ENCODE measurements around the gene COL12A1.
"Not testable (repeated sequence)": the region's sequence is repeated elsewhere in the genome, so short reads cannot be mapped to it uniquely, and the experiment has no call there.

The COL12A1 gene

DNA sequence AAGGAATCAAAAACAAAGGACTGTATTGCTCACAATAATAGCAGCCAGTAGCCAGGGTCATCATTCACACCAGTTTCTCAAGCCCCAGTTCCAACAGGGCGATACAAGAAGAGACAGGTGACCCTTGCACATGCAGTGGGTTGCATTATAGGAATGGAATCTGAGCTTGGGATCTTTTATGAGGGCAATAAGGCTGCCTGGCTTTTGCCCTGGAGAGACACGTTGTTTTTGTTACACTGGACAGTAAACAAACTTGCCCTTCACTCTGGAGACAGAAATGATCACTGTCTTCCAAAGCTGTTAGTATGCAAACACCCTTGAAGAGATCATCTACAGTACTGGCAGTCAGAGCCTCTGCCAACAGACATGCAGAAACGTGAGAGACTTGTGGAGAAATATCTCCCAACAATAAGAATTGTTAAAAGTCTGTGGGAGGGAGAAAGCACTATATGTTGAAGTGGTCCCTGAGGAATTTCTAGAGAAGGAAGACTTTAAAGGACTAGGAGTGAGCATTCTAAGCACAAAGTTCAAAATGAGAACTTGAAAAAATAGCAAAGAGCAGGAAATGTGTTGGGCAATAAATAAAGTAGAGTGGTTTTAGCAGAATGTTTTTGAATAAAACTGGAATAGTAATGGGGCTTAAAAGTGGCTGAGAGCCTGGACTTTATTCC, 6.2 kb upstream of the COL12A1 start:
- DNase-seq, result no peak

- DNase-seq, result peak; percentile 71
Measured at GRCh38 chr6:75210885-75211739, 5.3 kb upstream of the COL12A1 start.

- DNase-seq, result no peak
Measured at GRCh38 chr6:75209184-75209723, 3.4 kb upstream of the COL12A1 start.

- DNase-seq, result peak; percentile 28
Measured at GRCh38 chr6:75208298-75209183, 2.7 kb upstream of the COL12A1 start.

- DNase-seq, result no peak
Measured at GRCh38 chr6:75206576-75207342, 906 bp upstream of the COL12A1 start.

DNA sequence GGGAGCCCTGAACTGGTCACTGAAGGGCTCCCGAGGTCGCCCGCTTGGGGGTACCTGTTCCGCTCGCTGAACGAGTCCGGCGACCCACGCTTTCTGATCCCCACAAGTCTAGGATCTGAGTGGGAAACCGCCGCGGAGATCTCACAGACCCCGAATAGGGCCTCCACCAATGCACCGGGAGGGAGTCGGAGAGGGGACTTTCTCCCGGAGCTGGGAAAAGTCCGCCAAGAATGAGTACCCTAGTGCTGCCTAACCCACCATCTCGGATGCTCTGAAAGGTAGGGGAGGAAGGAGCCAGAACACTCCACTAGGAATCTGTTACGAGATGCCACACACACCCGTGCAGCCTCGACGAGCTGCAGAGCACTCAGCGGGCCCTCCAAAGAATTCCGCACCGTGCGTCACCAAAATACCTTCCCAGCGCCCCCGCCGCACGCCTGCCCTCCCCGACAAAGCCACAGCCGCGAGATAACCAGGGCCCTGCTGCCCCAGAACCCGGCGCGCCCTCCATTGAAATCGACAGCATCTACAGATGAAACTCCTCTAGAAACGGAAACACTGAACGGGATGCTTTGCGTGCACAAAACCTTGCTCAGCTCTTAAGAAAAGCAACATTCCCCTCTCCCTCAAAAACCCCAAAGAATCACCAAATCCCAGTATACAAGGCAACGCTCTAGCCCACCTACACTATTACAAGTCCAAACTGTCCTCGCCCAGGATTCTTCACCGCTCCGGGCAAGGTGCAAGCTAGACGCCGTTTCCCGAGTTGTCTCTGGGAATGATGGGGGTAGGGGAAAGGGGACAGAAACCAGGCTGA, 686 bp downstream of the COL12A1 start:
- peak; percentile 57 for DNase-seq

- peak; percentile 33 for DNase-seq
Measured at GRCh38 chr6:75204217-75204958, 1.5 kb downstream of the COL12A1 start.

DNA sequence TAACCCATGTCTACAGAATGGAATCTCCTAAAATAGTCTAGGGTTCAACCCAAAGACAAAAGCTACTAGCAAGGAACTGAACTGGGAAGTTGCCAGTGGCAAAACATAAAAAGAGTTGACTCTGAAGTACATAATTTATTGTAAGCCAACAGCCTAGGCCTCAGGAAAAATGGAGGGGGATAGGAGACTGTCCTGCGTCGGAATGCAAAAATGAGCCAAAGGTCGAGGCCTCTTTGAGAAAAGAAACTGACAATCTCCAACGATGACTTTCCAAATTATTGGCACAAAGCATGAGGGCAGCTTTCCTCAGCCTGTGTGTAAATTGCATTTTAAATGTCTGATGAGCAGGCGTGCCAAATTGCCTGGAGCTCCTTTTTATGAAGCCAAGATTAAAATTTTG, 2.1 kb downstream of the COL12A1 start:
- no peak for DNase-seq

DNA sequence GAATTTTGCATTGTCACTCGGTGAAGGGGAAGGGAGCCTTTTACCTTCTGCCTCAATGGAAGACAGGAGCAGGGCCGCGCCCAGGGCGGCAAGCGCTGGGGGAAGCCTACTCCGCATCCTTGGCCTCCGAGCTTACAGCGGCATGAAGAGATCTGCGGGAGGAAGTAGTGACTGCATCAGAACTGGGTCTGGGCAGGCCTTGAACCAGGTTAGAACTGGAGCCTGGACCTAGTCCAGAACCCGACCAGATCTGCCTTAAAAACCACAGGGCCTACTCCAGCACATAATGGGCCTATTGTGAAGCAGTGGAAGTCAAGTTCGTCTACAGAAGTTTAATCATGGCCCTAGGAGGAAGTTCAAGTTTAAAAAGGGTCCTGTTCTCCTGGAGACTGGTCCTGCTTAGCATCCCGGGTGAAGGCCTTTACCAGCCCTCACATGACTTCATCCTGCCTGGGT, 3.1 kb downstream of the COL12A1 start:
- DNase-seq, result no peak

DNA sequence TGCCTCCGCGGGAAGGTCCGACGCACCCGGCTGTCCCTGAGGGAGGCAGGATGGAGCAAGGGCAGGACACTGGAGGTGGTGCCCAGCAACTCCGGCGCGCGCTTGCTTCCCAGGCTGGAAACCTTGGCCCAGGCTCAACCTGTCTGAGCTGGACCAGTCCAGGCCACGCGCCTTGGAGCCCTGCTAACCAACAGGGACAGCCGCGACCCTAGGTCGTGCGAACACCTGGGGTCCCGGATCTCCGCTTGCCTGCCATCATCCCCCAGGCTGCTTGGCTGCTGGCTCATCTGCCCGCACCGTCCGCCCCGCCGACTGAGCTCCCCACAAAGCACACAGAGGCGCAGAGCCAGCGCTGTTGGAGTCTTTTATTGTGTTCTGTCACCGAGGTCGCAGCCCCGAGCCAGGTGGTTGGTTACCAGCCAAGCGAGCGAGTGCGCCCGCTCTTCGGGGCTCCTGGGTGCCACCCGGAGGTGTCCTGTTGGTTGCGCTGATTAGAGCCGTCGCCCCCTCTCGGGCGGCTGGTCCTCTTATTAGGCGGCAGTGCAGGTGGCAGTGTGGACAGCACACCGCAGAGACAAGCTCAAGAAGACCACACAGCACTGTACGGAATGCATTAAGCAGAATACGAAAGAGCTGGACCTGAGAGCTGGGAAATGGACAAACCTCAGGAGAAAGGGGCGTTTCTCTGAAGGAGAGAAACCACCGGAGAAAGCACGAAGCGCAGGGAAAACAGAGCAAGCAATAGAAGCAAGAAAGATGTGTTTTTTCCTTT, 3.8 kb downstream of the COL12A1 start:
- DNase-seq, result no peak

DNA sequence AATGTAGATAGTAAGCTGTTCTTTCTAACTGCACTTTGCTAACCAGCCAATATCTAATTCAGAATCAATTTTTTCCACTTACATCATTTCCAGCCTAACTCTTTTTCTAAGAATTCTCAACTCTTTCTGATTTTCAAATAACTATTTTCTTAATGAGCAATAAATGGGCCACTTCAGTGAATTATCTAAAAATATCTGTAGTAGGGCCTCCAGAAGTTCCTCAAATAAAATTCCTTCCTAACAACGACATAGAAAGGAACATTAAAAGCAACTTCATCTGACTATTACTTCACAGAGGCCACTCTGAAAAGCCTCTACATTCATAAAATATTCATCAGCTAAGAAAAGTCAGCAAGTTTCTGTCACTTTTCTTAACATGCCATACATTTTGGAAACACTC, 4.8 kb downstream of the COL12A1 start:
- DNase-seq, result no peak

DNA sequence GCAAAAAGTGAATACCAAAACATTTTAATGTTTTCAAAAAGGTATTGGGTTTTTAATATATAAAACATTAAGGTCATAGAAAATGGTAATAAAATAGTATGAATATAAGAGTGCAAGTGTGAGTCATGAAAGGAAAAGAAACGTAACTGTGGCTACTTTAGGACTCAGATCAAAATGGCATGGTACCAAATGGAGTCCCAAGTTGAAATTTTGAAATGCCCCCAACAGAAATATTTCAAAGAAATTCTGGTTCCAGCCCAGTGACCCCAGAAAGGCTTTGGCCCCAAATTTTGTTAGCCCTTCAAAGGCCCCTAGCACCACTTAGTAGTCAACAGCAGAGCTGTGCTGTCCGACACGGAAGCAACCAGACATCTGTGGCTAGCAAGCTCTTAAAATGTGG, 6.0 kb downstream of the COL12A1 start:
- no peak for DNase-seq

DNA sequence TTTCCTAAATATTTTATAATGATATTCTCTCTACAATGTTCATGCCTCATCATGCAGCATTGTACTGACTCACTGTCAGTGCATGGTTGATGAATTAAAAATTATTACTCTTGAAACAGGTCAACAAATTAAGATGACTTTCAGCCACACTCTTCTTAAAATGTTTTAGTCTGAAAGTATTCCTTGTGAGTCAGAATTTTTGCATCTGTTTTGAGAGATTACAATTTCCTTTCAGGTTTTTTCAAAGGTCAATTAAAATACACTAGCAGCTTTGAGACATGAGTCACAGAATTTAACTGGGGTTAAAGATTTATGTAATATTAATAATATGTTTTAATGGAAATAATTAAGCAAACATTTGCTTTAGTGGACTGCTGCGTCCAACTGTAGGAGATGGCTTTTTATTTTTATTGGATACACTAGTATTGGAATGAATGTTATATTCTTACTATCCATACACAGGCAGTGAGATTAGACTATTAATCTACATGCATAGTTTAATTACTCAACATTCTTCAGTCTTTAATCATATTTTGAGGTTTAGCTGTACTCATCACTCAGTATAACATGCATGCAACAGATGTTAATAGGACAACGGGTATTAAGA, 9.7 kb downstream of the COL12A1 start:
- DNase-seq, result no peak

DNA sequence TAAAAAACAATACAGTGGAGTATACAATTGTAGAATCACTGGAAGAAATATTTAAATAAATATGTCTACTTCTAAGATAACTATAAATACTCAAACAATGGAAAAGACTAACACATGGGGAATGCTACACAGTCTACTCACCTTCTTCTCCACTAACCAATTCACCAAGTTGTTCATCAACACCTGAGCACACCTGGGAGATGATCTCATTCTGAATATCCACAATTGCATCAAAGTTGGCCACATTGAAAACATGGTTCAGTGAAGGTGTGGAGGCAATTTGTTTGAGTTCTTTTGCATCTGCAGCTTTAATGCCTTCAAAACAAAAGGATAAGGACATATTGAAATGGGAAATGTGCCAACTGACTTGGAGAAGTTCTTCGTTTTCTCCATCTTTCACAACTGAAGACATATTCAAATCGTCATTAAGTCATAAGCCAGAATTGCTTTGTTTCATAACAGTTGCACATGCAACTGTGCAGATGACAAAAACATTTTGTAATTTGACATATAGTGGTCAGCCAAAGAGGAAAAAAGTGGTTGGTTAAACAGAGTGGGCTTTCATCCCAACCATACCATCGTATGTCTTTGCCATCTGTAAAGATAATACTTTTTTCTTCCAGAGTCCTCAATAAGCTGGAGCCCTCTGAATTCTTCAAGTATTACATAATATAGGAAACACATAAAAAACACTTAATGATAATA, 17.5 kb downstream of the COL12A1 start:
- DNase-seq, result no peak

DNA sequence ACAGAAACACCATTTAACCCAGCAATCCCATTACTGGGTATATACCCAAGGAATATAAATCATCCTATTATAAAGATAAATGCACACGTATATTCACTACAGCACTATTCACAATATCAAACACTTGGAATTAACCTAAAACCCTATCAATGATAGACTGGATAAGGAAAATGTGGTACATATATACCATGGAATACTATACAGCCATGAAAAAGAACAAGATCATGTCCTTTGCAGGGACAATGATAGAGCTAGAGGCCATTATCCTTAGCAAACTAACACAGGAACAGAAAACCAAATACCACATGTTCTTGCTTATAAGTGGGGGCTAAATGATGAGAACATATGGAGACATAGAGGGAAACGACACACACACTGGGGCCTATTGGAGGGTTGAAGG, 19.3 kb downstream of the COL12A1 start:
- not testable (repeated sequence) for DNase-seq

- no peak for DNase-seq
Measured at GRCh38 chr6:75183099-75183541, 22.7 kb downstream of the COL12A1 start.

GRCh38 chr6:75180864-75181263, 25.0 kb downstream of the COL12A1 start:
- DNase-seq, result no peak

DNA sequence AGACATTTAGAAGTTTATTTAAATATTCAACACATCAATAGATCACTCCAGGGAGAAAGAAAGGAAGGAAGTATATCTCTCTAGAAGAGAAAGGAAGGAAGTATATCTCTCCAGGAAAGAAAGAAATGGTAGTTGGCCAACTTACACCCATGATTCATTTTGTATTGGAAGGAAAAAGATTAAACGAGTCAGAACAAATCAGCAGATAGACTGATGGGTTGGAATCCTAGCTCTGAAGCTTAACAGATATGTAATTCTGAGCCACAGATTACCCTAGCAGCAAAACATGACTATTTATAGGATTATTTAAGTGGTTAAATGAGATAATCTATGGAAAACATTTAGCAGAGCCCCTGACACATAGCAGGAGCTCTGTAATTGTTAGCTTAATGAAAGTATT, 27.1 kb downstream of the COL12A1 start:
- no peak for DNase-seq

Measured in NCI-H748 treated with DMSO at 0.1 percent for 48 hours (cell line).